SU-DHL-6 (cell line): ENCODE data around the gene ARAP3.

ENCODE experiments used
- CTCF ChIP-seq: fragments of 200-600 bp; sonication (generic); IDR thresholded peaks from one replicate; pipeline ENCODE4 v1.5.1; 2017; ENCODE audit warnings: antibody characterized with exemption, mild to moderate bottlenecking, low read length, moderate library complexity; ENCODE audit not compliant: insufficient read depth, poor library complexity, severe bottlenecking
- EZH2phosphoT487 ChIP-seq: fragments of 200-600 bp; sonication (generic), shearing (Covaris generic); conservative IDR thresholded peaks from 2 replicates; pipeline ENCODE4 v1.6.1; 2018; ENCODE audit warnings: mild to moderate bottlenecking, antibody characterized with exemption, low read length, moderate library complexity, mixed read lengths

- TF ChIP-seq CTCF (no peak), EZH2phosphoT487 (no peak)
These were observed 29.7 kb upstream of the ARAP3 start for GRCh38 chr5:141711687-141712086.
